HUDEP-2 (cell line): ENCODE results near the gene RAPSN.

Source experiments
- DNase-seq, 76 experiments: peaks; one replicate each; lab custom pipeline; 2025; ENCODE audit not compliant: unreplicated experiment in 76 of 76; lab: John Stamatoyannopoulos, UW

Gene RAPSN

DNA sequence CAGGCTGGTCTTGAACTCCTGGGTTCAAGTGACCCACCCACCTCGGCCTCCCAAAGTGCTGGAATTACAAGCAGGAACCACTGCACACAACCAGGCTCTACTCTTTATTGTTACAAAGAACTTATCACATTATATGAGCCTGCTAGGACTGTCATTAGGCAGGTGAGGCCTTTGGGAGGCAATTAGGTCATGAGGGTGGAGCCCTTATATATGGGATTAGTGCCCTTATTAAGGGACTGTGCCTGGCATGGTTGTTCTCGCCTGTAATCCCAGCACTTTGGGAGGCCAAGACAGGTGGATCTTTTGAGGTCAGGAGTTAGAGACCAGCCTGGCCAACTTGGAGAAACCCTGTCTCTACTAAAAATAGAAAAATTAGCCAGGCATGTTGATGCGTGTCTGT is 12.2 kb downstream of the RAPSN start:
- DNase-seq: no peak

DNA sequence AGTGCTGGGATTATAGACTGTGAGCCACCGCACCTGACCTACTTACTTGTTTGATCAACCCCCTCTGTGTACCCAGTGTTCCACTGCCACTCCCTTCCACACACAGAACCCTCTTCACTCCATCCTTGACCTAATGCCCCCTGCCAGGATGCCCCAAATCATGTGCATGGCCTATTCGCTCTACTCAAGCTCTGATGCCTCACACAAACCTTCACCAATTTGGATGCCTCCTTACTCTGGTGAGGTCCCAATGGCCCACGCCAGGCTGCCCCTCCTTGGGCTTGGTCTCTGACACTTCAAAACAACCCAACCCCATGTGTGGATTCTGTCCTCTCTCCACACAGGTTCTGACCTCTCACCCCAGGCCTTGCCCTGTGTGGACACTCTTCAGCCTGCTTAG is 13.2 kb downstream of the RAPSN start:
- no peak for DNase-seq

DNA sequence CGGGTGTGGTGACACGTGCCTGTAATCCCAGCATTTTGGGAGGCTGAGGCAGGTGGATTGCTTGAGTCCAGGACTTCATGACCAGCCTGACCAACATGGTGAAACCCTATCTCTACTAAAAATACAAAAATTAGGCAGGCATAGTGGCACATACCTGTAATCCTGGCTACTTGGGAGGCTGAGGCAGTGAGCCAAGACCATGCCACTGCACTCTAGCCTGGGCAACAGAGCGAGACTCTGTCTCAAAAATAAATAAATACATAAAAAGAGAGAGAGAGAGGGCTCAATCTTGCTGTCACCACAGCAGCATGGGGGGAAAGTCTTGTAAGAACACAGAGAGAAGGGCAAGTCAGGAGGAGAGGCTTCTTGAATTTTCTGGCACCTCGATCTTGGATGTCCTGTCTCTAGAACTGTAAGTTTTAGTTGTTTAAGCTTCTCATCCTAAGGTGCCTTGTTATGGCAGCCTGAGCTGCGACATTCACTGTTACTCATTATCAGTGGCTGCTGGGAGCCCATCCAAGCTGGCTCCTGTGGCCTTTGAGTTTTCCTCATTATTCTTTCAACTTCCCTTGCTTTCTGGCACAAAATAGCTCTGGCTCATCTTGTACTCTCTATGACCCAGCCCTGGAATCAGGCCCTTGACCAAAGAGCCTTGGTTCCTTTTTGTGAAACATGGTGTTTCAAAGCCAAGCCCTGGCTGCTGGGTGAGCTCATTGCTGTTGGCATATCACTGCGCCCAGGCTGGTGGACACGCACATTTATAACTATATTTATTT is 14.7 kb downstream of the RAPSN start:
- no peak for DNase-seq

DNA sequence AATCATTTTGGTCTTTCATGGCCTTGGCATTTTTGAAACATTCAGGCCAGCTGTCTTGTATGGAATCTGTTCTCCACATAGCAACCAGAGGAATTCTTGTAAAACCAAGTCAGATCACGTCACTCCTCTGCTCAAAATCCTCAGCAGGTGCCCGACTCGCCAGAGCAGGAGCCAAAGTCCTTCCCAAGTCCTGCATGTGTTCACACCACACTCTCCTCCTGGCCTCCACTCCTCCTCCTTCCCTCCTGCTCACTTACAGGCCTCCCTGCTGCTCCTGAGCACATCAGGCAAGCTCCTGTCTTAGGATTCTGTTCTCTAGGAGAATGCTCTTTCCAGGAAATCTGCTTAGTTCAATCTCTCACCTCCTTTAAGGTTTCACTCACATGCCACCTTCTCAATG is 15.8 kb downstream of the RAPSN start:
- DNase-seq: no peak

DNA sequence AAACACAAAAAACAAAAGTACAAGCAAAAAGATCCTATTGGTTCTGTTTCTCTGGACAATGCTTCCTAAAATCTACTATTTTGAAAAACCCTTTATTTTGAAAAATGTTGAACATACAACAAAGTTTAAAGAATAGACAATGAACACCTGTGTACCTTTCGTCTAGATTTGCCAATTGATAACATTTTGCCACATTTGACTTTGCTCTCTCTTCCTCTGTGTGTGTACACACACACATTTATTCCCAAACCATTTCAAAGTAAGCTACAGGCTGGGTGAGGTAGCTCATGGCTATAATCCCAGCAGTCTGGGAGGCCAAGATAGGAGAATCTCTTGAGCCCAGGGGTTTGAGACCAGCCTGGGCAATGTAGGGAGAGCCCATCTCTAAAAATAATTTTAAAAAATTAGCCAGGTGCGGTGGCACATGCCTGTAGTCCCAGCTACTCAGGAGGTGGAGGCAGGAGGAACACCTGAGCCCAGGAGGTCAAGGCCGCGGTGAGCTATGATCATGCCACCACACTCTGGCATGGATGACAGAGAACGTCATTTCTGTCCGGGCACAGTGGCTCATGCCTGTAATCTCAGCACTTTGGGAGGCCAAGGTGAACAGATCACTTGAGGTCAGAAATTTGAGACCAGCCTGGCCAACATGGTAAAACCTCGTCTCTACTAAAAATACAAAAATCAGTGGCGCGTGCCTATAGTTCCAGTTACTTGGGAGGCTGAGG is 17.4 kb downstream of the RAPSN start:
- peak in 1 of 76 experiments; percentile 9 for DNase-seq

DNA sequence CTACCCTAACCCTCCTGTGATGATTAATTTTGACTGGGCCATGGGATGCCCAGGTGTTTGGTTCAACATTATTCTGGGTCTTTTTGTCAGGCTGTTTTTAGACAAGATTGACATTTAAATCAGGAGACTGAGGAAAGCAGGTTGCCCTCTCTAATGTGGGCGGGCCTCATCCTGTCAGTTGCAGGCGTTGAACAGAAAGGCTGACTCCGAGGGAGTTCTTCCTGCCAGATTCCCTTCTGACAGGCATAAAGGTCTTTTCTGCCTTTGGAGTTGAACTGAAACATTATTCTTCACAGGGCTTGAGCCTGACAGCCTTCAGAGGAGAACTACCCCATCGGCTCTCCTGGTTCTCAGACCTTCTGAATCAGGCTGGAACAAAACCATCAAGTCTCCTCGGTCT is 18.4 kb downstream of the RAPSN start:
- DNase-seq: no peak

DNA sequence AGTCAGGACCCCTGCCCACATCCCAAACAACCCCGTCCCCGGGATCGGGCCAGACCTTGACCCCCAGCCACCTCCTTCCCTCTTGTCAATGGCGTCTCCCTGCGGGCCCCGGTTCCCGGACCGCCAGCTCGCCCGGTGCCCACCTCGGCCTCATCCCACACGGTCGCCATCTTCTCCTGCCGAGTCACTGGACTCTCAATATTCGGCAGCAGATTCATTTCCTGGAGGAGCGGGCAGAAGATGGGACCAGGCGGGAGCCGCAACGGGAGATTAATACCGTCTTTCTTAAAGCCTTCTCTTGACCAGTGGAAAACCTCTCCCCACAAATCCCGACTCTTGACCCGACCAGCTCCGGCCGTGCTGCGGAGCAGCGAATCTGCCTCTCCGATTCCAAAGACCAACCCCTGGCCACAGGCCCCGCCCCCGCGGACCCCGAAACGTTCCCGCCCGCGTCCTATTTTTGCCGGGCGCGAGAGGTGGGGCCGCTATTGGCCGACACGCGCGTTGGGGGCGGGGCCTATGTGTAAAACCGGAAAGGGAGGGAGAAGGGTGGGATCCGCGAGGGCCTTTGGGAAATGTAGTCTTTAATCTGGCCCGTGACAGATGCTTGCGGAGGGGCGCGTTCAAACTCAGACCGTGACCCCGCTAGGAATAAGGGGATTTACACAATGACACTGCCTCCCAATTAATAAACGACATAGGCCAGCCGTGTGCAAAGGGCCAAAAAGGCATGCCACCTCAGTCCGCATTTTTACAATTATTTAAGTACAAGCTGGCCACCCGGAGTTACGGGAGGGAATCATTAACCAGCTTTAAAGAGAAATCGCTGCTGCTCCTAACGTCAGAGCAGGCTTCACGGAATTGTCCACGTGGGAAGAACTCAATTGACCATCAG is 22.6 kb downstream of the RAPSN start, which contains the start of gene PSMC3:
Gene PSMC3 (minus strand): TSS at position 378 of the 895 bp plus-strand sequence. CDS start 160 bp downstream, at position 218.
- DNase-seq: peak; percentile 16 to 99 (median 96)

DNA sequence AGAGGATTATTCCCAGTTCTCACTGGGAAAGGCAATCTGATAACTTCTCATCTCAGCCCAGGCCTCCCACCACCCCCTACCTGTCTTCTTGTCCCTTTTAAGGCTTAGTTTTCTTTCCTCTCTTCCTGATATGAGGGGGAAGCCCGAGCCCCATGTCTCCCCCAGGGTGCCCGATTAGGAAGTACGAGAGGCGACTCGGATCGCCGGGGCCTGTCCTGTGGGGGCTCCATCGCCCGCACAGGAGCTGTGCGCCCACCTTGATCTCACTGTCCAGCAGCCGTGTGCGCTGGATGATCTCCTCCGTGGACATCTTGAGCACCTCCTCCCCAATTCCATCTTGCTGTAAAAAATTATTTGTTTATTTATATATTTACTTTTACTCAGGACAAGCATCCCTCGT is 23.3 kb downstream of the RAPSN start:
- DNase-seq: no peak

DNA sequence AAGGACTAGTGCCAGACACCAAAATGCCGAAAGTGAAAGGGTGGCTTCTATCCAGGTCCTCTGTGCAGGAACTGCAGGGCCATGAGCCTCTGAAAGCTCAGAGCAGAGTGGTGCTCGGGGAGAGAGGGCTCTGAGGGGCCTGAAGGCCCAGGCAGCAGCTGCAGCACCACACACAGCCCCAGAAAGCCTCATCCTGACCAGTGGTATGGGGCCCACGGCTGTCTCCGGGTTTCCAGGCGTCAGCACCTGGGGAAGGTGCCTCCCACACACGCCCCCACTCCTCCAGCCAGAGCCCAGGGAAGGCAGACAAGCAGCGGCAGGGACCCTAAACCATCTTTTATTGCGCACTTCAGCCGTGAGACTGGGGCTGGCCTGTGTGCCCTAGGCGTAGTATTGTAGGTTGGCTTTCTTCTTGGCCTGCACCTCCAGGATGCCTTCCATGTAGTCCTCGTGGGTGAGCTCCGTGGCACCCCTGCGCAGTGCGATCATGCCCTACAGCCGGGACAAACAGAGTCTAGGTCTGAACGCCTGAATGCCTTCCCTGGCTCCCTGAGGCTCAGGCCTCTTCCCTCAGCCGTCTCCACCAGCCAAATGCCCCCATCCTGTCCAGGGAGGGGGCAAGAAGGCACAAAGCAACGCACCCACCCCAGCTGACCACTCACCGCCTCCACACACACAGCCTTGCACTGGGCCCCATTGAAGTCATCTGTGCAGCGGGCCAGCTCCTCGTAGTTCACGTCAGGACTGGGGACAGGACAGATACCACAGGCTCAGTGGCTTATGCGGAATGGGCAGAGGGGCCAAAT is 30.3 kb downstream of the RAPSN start:
- DNase-seq: no peak

DNA sequence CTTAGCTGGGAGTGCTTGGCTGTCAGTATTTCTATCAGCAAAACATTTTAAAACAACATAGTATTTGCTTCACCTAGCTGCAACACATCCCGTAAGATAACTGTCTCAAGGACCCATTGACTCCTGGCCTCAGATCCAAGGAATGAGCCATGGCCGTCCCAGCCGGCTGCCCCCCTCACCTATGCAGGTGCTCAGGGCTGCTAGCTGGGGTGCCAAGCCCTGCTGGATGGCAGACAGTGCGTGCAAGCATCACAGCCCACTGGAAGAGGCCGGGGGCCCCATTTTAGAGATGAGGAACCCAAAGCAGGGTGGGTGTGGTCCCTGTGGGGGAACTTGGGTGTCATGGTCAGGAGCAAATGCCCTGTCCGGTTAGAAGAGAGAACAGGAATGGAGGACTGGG is 31.2 kb downstream of the RAPSN start:
- DNase-seq: no peak

DNA sequence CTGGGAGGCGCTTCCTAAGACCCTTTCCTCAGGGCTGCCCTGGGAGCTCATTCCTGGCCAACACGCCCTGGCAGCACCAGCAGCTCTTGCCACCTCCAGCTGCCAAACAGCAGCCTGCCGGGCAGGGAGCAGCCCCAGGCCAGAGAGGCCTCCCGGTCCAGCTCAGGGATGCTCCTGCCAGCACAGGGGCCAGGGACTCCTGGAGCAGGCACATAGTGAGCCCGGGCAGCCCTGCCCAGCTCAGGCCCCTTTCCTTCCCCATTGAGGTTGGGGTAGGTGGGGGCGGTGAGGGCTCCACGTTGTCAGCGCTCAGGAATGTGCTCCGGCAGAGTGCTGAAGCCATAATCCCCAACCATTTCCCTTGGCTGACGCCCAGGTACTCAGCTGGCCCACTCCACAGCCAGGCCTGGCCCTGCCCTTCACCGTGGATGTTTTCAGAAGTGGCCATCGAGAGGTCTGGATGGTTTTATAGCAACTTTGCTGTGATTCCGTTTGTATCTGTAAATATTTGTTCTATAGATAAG is 32.9 kb downstream of the RAPSN start:
- no peak for DNase-seq

DNA sequence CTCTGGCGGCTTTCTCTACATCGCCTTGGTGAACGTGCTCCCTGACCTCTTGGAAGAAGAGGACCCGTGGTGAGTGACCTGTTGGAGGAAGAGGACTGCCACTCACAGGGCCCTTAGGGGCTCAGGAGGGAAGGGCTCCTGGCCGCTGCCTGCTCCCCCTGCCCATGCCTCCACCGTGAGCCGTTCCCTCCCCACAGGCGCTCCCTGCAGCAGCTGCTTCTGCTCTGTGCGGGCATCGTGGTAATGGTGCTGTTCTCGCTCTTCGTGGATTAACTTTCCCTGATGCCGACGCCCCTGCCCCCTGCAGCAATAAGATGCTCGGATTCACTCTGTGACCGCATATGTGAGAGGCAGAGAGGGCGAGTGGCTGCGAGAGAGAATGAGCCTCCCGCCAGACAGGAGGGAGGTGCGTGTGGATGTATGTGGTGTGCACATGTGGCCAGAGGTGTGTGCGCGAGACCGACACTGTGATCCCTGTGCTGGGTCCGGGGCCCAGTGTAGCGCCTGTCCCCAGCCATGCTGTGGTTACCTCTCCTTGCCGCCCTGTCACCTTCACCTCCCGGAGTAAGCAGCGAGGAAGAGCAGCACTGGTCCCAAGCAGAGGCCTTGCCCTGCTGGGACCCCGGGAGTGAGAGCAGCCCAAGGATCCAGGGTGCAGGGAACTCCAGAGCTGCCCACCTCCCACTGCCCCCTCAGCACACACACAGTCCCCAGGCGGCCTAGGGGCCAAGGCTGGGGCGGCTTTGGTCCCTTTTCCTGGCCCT is 33.7 kb downstream of the RAPSN start:
- DNase-seq: no peak

DNA sequence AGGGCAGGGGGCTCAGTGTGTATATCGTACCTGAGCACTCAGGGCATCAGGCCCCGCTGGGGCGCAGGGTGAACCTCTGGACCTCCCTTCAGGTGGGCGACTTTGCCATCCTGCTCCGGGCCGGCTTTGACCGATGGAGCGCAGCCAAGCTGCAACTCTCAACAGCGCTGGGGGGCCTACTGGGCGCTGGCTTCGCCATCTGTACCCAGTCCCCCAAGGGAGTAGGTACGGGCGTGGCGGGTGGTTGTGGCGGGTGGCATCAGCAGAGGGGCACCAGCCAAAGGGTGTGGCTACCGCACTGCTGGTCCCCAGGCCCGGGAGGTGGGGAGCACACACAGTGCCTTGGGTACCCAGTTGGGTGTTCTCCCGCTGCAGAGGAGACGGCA is 34.3 kb downstream of the RAPSN start:
- DNase-seq: no peak

DNA sequence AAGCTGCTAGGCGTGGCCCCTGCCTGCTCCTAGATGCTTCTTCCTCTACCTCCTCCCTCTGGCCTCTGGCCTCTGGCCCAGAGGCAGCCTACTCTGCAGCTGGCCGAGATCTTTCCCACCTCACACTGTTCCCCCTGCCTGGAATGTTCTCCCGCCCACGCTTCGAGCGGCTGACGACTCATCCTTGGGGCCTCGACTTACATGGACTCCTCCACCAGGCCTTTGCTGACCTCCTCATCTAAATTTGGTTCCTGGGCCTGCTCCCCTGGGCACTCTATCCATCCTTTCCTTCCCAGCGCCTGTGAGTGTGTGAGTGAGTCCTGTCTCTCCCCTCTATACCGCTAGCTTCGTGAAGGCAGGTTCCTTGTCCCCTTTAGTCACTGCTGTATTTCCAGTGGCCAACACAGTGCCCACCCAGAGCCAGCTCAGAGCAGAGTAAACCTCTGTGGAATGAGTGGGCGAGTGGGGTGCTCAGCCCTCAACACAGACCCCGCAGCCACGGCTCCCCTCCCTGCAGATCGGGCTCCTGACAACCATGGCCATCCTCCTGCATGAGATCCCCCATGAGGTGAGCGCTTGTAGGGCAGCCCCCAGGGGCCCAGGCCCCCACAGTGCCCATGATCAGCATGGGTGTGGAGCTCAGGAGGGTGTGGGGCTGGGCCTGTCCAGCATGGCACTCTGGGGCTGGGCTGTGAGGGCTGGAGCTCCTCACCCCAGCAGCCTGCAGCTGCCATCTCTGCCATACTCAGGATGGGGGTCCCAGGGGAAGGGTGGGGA is 34.8 kb downstream of the RAPSN start:
- no peak for DNase-seq

DNA sequence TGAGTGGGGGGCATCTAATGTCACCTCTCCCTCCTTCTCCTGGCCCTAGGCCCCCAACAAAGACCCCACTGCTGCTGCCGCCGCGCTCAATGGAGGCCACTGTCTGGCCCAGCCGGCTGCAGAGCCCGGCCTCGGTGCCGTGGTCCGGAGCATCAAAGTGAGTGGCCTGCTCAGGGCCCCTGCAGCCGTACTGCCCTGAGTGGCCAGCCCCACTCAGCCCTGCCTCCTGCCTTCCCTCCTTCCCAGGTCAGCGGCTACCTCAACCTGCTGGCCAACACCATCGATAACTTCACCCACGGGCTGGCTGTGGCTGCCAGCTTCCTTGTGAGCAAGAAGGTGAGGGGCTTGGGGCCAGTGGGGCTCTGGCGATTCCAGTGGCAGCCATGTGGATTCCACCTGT is 35.6 kb downstream of the RAPSN start:
- DNase-seq: no peak

DNA sequence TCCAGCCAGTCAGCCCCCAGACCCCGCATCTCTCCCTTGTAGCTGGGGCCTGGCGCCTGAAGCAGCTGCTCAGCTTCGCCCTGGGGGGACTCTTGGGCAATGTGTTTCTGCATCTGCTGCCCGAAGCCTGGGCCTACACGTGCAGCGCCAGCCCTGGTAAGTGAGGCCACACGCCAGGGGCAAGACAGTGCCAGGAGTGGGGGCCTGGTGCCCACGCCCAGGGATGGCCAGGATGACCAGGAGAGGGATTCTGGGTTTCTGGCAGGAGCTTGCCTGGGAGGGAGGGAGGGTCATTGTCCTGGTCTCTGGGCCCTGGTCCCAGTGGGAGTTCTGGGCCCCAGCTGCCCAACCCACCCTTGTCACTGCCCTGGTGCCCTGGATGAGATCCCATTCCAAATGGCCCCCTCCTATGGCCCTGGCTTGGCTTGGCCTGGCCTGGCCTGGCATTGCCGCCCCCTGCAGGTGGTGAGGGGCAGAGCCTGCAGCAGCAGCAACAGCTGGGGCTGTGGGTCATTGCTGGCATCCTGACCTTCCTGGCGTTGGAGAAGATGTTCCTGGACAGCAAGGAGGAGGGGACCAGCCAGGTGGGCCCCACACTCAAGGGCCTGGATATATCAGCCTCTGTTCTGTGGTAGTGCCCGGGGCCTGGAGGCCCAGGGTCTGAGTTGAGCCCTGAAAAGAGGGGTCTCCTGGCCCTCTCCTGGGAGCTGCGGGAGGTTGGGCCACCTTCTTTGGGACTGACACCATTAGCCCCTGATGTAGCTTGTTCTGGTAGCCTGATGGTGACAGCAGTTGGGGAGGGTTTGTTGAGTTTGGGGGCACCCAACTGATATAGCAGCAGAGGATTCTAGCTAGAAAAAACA is 36.8 kb downstream of the RAPSN start:
- peak in 52 of 76 experiments; percentile 6 to 75 (median 48) for DNase-seq

DNA sequence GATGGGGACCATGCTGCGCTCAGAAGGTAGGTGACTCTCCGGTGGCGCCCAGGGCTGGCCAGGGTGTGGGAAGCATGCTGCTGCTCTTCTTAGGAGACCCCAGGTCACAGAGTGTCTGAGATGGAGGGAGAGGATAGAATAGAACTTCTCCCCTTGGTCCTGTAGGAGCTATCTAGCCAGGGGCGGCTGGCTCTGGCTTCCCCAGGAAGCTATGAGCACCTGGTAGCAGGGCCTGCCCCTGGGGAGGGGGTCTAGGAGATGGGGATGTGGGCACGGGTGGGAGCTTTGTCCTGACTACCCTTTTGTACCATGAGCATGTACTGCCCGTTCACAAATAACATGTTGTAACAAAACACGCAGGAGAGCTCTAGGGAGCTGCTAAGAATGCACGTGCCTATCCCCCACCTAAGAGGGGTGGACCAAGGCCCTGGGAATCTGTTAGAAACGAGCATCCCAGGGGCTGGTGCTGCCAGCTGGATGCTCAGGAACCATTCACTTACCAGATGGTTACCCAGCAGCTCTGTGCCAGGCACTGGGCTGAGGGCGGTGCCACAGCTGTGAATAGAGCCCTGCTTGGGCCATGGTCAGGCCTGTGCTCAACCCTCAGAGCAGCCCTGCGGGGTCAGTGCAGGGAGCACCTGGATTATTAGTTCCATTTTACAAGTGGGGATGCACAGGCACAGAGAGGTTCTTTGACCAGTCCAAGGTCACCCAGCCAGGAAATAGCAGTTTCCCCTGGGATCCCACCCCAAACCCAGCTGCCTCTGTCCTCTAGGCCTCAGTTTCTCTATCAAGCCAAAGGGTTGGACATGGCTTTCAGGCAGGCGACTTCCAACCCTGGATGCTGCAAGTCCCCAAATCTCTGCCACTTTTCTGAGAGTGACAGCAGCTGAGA is 38.3 kb downstream of the RAPSN start:
- no peak for DNase-seq
